K562 (cell line): ENCODE results near the gene PPIP5K2. TPM values are rescaled to one million over a fixed set of nuclear protein-coding genes. Genes with fewer than 3 reads are reported as not detected.

Source experiments
- ATF7 ChIP-seq: fragments of 450-650 bp; IDR thresholded peaks from 2 replicates; pipeline ENCODE4 v1.7.1; 2014; ENCODE audit warnings: mild to moderate bottlenecking, moderate library complexity
- HSF4 ChIP-seq: fragments of 250-450 bp; sonication (Bioruptor Pico); IDR thresholded peaks from 2 replicates; pipeline ENCODE4 v2.1.2; 2022; ENCODE audit warnings: mild to moderate bottlenecking, moderate library complexity, borderline replicate concordance
- KDM4B ChIP-seq, 2 experiments: fragments of 450-650 bp in 1 of 2; sonication (generic) in 1 of 2; IDR thresholded peaks; 2 replicates each; pipeline ENCODE4 v1.6.1; 2016 to 2017; ENCODE audit warnings: borderline replicate concordance in 2 of 2, antibody characterized with exemption in 1 of 2, low read depth in 1 of 2, mild to moderate bottlenecking in 1 of 2
- KLF13 ChIP-seq: fragments of 450-650 bp; IDR thresholded peaks from 2 replicates; pipeline ENCODE4 v1.6.1; 2016; ENCODE audit warnings: missing genetic modification characterization, low read depth, mild to moderate bottlenecking, missing compliant biosample characterization, moderate library complexity, borderline replicate concordance
- NR3C1 ChIP-seq: sonication (generic); formaldehyde crosslinking; IDR thresholded peaks from 2 replicates; pipeline ENCODE4 v1.8.1; 2022; ENCODE audit warnings: missing genetic modification reagents
- POLR2B ChIP-seq: fragments of 450-650 bp; IDR thresholded peaks from 2 replicates; pipeline ENCODE4 v1.6.1; 2018; ENCODE audit warnings: low read depth; ENCODE audit not compliant: partially characterized antibody
- PYGO2 ChIP-seq: fragments of 450-650 bp; IDR thresholded peaks from 2 replicates; pipeline ENCODE4 v1.6.1; 2016; ENCODE audit warnings: mild to moderate bottlenecking, missing genetic modification characterization, moderate library complexity, missing compliant biosample characterization
- RAD51 ChIP-seq: fragments of 450-650 bp; IDR thresholded peaks from 2 replicates; pipeline ENCODE4 v1.7.1; 2016; ENCODE audit warnings: low read depth, mild to moderate bottlenecking, borderline replicate concordance
- SAFB ChIP-seq: fragments of 200-400 bp; formaldehyde crosslinking; IDR thresholded peaks from 2 replicates; pipeline ENCODE4 v1.6.1; 2017; ENCODE audit warnings: low read depth, low read length, borderline replicate concordance
- ZNF175 ChIP-seq: fragments of 200-800 bp; sonication (Bioruptor generic); IDR thresholded peaks from 2 replicates; pipeline ENCODE4 v1.6.1; 2016; ENCODE audit warnings: low read depth, mild to moderate bottlenecking, missing genetic modification characterization, missing compliant biosample characterization
- polyA plus RNA-seq, 8 experiments: library from polyadenylated mRNA; depleted of rRNA in 4 of 8; stranded (reverse) in 5 of 8; unstranded in 3 of 8; fragments of >200 nt; fragmentation: Nextera tagmentation in 2 of 8; fragmentation: Illumina TruSeq in 1 of 8; extraction: Ambion mirVana in 2 of 8; extraction: Trizol in 1 of 8; gene quantifications; 2 replicates each; pipeline versions ENCODE4 v1.2.1 to v1.2.3, GENCODE V29; 2011 to 2014; ENCODE audit warnings: inconsistent platforms in 1 of 8, missing spikeins in 1 of 8
- total RNA-seq, 7 experiments: library from RNA; depleted of rRNA in 6 of 7; stranded (reverse); fragments of >200 nt in 6 of 7; fragmentation: Illumina TruSeq in 2 of 7; extraction: Trizol in 2 of 7; gene quantifications; 2 replicates each; pipeline versions ENCODE4 v1.2.1 to v1.2.3, GENCODE V29; 2011 to 2021; ENCODE audit warnings: low replicate concordance in 1 of 7
- TF ChIP-seq, protein P1 (sequence below): fragments of 450-650 bp; IDR thresholded peaks from 2 replicates; pipeline ENCODE4 v1.6.1; 2018; ENCODE audit not compliant: partially characterized antibody
- TF ChIP-seq, protein P2 (sequence below), 2 experiments: IDR thresholded peaks; 2 replicates each; pipeline ENCODE4 v1.6.1; 2012; ENCODE audit warnings: improper control_type of control experiment in 2 of 2, low read depth in 2 of 2, low read length in 2 of 2, borderline replicate concordance in 1 of 2
- TF ChIP-seq, protein P3 (sequence below), 2 experiments: fragments of 150-350 bp in 1 of 2; IDR thresholded peaks; 2 replicates each; pipeline ENCODE4 v1.6.1; 2012 to 2016; ENCODE audit warnings: low read depth in 2 of 2, low read length in 2 of 2, mild to moderate bottlenecking in 1 of 2, moderate library complexity in 1 of 2
- TF ChIP-seq, protein P4 (sequence below): fragments of 250-450 bp; sonication (Bioruptor Pico); IDR thresholded peaks from 2 replicates; pipeline ENCODE4 v1.8.0; 2022; ENCODE audit warnings: inconsistent platforms

The PPIP5K2 gene
- total and polyA plus RNA-seq, 9 of the 15 experiments (the other 6 are each of a cell fraction or from before 2014, with no cell fraction given): 39.4 to 150 (median 99.1) TPM

- TF ChIP-seq, protein P1, sequence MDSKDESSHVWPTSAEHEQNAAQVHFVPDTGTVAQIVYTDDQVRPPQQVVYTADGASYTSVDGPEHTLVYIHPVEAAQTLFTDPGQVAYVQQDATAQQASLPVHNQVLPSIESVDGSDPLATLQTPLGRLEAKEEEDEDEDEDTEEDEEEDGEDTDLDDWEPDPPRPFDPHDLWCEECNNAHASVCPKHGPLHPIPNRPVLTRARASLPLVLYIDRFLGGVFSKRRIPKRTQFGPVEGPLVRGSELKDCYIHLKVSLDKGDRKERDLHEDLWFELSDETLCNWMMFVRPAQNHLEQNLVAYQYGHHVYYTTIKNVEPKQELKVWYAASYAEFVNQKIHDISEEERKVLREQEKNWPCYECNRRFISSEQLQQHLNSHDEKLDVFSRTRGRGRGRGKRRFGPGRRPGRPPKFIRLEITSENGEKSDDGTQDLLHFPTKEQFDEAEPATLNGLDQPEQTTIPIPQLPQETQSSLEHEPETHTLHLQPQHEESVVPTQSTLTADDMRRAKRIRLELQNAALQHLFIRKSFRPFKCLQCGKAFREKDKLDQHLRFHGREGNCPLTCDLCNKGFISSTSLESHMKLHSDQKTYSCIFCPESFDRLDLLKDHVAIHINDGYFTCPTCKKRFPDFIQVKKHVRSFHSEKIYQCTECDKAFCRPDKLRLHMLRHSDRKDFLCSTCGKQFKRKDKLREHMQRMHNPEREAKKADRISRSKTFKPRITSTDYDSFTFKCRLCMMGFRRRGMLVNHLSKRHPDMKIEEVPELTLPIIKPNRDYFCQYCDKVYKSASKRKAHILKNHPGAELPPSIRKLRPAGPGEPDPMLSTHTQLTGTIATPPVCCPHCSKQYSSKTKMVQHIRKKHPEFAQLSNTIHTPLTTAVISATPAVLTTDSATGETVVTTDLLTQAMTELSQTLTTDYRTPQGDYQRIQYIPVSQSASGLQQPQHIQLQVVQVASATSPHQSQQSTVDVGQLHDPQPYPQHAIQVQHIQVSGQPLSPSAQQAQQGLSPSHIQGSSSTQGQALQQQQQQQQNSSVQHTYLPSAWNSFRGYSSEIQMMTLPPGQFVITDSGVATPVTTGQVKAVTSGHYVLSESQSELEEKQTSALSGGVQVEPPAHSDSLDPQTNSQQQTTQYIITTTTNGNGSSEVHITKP: peak; percentile 10
- TF ChIP-seq SAFB: peak; percentile 58; the same call in 1 of the 2 replicates
- no peak for TF ChIP-seq PYGO2 (tag)
- TF ChIP-seq POLR2B: no peak
- no peak for TF ChIP-seq HSF4
- no peak for TF ChIP-seq KDM4B (IDR thresholded peaks at IDR 0.05; ENCODE audit: borderline replicate concordance in 2 of 2, low read depth in 1 of 2)
- TF ChIP-seq, protein P2, sequence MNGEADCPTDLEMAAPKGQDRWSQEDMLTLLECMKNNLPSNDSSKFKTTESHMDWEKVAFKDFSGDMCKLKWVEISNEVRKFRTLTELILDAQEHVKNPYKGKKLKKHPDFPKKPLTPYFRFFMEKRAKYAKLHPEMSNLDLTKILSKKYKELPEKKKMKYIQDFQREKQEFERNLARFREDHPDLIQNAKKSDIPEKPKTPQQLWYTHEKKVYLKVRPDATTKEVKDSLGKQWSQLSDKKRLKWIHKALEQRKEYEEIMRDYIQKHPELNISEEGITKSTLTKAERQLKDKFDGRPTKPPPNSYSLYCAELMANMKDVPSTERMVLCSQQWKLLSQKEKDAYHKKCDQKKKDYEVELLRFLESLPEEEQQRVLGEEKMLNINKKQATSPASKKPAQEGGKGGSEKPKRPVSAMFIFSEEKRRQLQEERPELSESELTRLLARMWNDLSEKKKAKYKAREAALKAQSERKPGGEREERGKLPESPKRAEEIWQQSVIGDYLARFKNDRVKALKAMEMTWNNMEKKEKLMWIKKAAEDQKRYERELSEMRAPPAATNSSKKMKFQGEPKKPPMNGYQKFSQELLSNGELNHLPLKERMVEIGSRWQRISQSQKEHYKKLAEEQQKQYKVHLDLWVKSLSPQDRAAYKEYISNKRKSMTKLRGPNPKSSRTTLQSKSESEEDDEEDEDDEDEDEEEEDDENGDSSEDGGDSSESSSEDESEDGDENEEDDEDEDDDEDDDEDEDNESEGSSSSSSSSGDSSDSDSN (IDR thresholded peaks at IDR 0.05; ENCODE audit: borderline replicate concordance in 1 of 2, low read depth in 2 of 2, low read length in 2 of 2): peak; percentile 82 to 91
- TF ChIP-seq, protein P3, sequence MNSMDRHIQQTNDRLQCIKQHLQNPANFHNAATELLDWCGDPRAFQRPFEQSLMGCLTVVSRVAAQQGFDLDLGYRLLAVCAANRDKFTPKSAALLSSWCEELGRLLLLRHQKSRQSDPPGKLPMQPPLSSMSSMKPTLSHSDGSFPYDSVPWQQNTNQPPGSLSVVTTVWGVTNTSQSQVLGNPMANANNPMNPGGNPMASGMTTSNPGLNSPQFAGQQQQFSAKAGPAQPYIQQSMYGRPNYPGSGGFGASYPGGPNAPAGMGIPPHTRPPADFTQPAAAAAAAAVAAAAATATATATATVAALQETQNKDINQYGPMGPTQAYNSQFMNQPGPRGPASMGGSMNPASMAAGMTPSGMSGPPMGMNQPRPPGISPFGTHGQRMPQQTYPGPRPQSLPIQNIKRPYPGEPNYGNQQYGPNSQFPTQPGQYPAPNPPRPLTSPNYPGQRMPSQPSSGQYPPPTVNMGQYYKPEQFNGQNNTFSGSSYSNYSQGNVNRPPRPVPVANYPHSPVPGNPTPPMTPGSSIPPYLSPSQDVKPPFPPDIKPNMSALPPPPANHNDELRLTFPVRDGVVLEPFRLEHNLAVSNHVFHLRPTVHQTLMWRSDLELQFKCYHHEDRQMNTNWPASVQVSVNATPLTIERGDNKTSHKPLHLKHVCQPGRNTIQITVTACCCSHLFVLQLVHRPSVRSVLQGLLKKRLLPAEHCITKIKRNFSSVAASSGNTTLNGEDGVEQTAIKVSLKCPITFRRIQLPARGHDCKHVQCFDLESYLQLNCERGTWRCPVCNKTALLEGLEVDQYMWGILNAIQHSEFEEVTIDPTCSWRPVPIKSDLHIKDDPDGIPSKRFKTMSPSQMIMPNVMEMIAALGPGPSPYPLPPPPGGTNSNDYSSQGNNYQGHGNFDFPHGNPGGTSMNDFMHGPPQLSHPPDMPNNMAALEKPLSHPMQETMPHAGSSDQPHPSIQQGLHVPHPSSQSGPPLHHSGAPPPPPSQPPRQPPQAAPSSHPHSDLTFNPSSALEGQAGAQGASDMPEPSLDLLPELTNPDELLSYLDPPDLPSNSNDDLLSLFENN (IDR thresholded peaks at IDR 0.05; ENCODE audit: low read depth in 2 of 2, low read length in 2 of 2): no peak
- no peak for TF ChIP-seq RAD51
- TF ChIP-seq, protein P4, sequence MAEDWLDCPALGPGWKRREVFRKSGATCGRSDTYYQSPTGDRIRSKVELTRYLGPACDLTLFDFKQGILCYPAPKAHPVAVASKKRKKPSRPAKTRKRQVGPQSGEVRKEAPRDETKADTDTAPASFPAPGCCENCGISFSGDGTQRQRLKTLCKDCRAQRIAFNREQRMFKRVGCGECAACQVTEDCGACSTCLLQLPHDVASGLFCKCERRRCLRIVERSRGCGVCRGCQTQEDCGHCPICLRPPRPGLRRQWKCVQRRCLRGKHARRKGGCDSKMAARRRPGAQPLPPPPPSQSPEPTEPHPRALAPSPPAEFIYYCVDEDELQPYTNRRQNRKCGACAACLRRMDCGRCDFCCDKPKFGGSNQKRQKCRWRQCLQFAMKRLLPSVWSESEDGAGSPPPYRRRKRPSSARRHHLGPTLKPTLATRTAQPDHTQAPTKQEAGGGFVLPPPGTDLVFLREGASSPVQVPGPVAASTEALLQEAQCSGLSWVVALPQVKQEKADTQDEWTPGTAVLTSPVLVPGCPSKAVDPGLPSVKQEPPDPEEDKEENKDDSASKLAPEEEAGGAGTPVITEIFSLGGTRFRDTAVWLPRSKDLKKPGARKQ (CRISPR knock-in tag): no peak
- no peak; the same call in 1 of the 2 replicates for TF ChIP-seq ATF7
- TF ChIP-seq KLF13: no peak
- peak; percentile 37; the same call in 1 of the 2 replicates for TF ChIP-seq NR3C1 (CRISPR knock-in tag)
- TF ChIP-seq ZNF175 (CRISPR knock-in tag): no peak
Observed at GRCh38 chr5:103258957-103259704, 139.0 kb downstream of the PPIP5K2 start (continued).
